Erythroblast (primary cell): Measurements from ENCODE around the gene CDH7.

Source experiments
- GATA1 ChIP-seq: IDR thresholded peaks from 2 replicates; pipeline ENCODE4 v1.6.1; 2011; ENCODE audit warnings: low read depth, mild to moderate bottlenecking, control low read depth, low read length, moderate library complexity
- POLR2A ChIP-seq: IDR thresholded peaks from 2 replicates; pipeline ENCODE4 v1.6.1; 2011; ENCODE audit warnings: mild to moderate bottlenecking, low read length

DNA sequence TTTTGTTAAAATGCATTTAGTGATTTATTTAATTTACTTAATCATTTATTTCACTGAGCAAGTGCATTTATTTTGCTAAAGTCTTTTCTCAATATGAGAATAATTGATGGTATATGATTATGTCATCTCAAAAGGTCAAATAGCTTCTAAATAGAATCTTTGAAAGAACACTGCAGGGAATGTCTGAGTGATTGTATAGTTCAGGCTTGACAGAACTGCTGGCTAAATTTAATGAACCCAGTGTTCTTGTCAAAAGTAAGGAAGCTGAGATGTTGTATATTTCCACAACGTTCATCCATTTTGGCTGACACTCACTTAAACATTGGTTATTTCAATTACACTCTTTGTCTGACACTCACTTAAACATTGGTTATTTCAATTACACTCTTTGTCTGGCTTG lies 39.3 kb upstream of the CDH7 start:
- TF ChIP-seq POLR2A: no peak
- no peak for TF ChIP-seq GATA1
